Kidney (tissue), 14 donors: ENCODE results near the gene TENM4. TPM values are rescaled to one million over a fixed set of nuclear protein-coding genes. Genes with fewer than 3 reads are reported as not detected.

Source experiments
- DNase-seq, 5 donors: peaks; one replicate each; pipeline ENCODE4 v3.0.0-alpha.2; 2013 to 2020
- FAIRE-seq: peaks from 2 replicates; lab custom pipeline; 2012; peaks lifted over from hg19 to GRCh38; lab: Jason Lieb, UNC
- H3K27ac ChIP-seq, 2 donors: one replicate each; pipeline ENCODE4 v1.7.0; 2013; ENCODE audit warnings: low read depth in 2 of 2, low read length in 2 of 2, inconsistent platforms in 1 of 2
- H3K27me3 ChIP-seq: one replicate; pipeline ENCODE4 v1.7.1; 2013; ENCODE audit warnings: low read length, inconsistent platforms; ENCODE audit not compliant: control insufficient read depth, insufficient read depth
- H3K36me3 ChIP-seq, 3 donors: one replicate each; pipeline versions ENCODE4 v1.7.0 to v1.7.1; 2013; ENCODE audit warnings: low read length in 3 of 3, control low read depth in 1 of 3, inconsistent platforms in 1 of 3; ENCODE audit not compliant: insufficient read depth in 3 of 3, control insufficient read depth in 2 of 3
- H3K4me1 ChIP-seq, 3 donors: one replicate each; pipeline versions ENCODE4 v1.7.0 to v1.7.1; 2013; ENCODE audit warnings: low read length in 3 of 3, inconsistent platforms in 1 of 3, low read depth in 1 of 3; ENCODE audit not compliant: control insufficient read depth in 2 of 3, insufficient read depth in 2 of 3
- H3K4me3 ChIP-seq, 3 donors: one replicate each; pipeline versions ENCODE4 v1.7.0 to v1.8.1; 2013; ENCODE audit warnings: low read length in 3 of 3, control low read depth in 1 of 3, inconsistent platforms in 1 of 3
- H3K9ac ChIP-seq, 3 donors: one replicate each; pipeline versions ENCODE4 v1.7.0 to v1.7.1; 2013; ENCODE audit warnings: low read length in 3 of 3, control low read depth in 1 of 3, inconsistent platforms in 1 of 3
- H3K9me3 ChIP-seq, 3 donors: one replicate each; pipeline versions ENCODE4 v1.7.0 to v1.7.1; 2013; ENCODE audit warnings: low read length in 3 of 3, control low read depth in 1 of 3, inconsistent platforms in 1 of 3; ENCODE audit not compliant: control insufficient read depth in 2 of 3, insufficient read depth in 1 of 3
- CTCF ChIP-seq: IDR thresholded peaks from 3 replicates; pipeline ENCODE4 v1.5.1; 2012; ENCODE audit warnings: mild to moderate bottlenecking, moderate library complexity, borderline replicate concordance; ENCODE audit not compliant: insufficient read depth; ENCODE audit errors: extremely low read depth
- intact Hi-C: fragments of 100-400 bp; cut with DNase I; formaldehyde crosslinking; loops from one replicate; pipeline ENCODE4 v1.11.1; 2022
- polyA plus RNA-seq: library from polyadenylated mRNA; stranded (reverse); fragments of 350-450 nt; fragmentation: Illumina TruSeq; extraction: RNeasy Lipid Tissue Mini Kit (QIAGEN cat#74804); gene quantifications from one replicate; pipeline ENCODE4 v1.2.3, GENCODE V29; 2014; ENCODE audit warnings: low read depth, low replicate concordance; ENCODE audit not compliant: insufficient read depth
- total RNA-seq: library from RNA; stranded (reverse); fragmentation: NEBNext Ultra II Directional; extraction: Animal tissue kit (Norgen Biotek cat#: 25700); gene quantifications from one replicate; pipeline ENCODE4 v1.2.1, GENCODE V29; 2021
- donor health status: control.
- donor health status: control.
- donor health status: control.
- donor health status: control.
- donor health status: control.
- donor health status: DM: yes; HTN: yes; CAD: no.
- donor health status: Normal renal cell carcinoma (clear cell type).

Gene TENM4
- total and polyA plus RNA-seq, 2 donors from 2014 or later: 0.34 to 31.0 TPM

DNA sequence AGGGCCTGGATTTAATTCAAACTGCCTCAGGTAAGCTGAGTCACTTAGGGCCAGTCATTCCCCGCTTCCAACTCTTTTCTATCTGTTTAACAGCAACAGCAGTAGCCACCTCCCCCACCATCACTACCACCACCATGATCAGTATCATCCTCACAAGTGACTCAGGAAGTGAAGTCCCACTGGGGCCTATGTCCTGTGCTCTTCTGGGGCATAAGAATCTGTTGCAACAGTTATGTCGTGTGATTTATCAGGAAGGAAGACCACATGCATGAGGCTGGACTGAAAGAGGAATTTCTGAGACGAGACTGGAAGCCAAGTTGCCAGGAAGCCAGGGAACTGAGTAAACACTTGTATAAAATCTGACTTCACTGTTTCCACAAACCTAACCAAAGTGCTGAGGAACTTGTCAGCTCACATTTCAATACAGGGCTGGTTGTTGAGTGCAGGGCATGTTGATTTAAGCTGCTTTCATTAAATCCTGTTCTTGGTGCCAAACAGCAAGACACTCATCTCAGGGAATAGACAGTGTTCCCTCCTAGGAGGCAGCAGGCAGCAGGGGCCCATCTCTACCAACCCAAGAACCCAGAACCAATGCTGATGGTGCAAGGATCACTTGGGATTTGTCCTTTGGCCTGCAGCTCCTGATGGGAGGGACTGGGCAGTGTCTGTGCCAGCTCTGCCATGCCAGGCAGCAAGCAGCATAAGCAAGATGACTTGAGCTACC, 639.5 kb downstream of the TENM4 start:
- TF ChIP-seq CTCF: no peak
- FAIRE-seq (no peak), DNase-seq (peak in 3 of 5 donors; percentile 38 to 82 (median 71))
- intact Hi-C loops: no loop called here
- H3K4me1 ChIP-seq: peaks cover 3 to 14% (median 11%) of the 10 kb centered on the region in 3 donors
- H3K9me3 ChIP-seq: no peaks in the 10 kb centered on the region
- H3K27me3 ChIP-seq: no peaks in the 10 kb centered on the region
- no peak overlapping the region for H3K4me3 ChIP-seq
- H3K36me3 ChIP-seq: no peaks in the 10 kb centered on the region
- H3K27ac ChIP-seq: peak overlapping the region in 1 of 2 donors; percentile 5
- no peak overlapping the region for H3K9ac ChIP-seq

DNA sequence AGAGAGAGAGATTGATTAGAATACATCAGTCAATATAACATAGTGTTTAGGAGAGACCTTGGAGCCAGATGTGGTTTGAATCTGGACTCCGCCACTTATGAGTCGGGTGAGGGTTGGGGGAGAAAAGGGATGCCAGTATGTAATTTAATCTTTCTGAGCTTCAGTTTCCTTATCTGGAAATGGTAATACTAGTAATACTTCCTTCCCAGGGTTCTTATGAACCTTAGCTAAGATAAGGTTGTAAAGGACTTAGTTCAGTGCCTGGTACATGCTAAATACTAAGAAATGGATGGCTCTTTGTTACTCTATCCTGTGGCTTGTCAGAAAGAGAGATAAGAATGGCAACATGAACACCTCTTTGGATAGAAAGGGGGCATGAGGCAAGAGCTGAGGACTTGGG, 640.1 kb downstream of the TENM4 start:
- no peak overlapping the region for H3K27ac ChIP-seq
- intact Hi-C loops: no loop called here
- no peaks in the 10 kb centered on the region for H3K27me3 ChIP-seq
- no peak for FAIRE-seq
- peaks cover 3 to 15% (median 14%) of the 10 kb centered on the region in 3 donors for H3K4me1 ChIP-seq
- no peak overlapping the region for H3K4me3 ChIP-seq
- TF ChIP-seq CTCF: no peak
- DNase-seq: no peak
- no peak overlapping the region for H3K9ac ChIP-seq
- no peaks in the 10 kb centered on the region for H3K36me3 ChIP-seq
- H3K9me3 ChIP-seq: no peaks in the 10 kb centered on the region

DNA sequence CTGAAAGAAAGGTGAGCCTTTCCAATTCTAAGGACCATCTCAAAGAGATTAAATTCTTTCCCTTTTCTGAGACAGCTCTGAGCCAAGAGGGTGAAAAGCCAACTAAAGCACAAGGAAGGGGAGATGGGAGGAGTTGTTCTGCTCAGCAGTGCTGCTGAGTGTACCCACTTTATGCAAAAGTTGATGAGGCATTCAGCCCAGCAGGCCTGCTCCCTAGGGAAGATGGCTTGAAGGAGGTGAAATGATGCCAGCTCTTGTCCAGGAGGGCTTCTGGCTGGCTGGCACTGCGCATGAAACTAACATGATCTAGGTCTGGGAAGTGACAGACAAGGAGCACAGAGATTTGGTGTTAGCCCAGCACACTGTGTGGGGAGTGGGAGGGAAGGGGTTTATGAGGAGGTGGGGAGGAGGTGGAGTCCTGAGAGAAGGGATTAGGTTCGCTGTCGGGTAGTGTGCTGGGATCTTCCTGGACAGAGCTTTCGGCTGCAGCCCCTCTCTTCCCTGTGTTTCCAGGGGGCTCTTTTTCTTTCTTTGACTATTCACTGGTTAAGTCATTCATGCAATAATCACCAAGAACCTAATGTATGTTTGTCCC, 640.6 kb downstream of the TENM4 start:
- Histone ChIP-seq H3K36me3 (no peaks in the 10 kb centered on the region), H3K9ac (no peak overlapping the region), H3K4me1 (peaks cover 3 to 15% (median 14%) of the 10 kb centered on the region in 3 donors), H3K27me3 (no peaks in the 10 kb centered on the region), H3K9me3 (no peaks in the 10 kb centered on the region), H3K27ac (no peak overlapping the region), H3K4me3 (no peak overlapping the region)
- no peak for FAIRE-seq
- no peak for TF ChIP-seq CTCF
- DNase-seq: no peak
- intact Hi-C loops: no loop called here
